Ovary (tissue), 3 donors: ENCODE measurements around the gene OR10D3.

Experiments
- CTCF ChIP-seq, 3 donors: fragments of 450-650 bp in 2 of 3; fragments of 200-600 bp in 1 of 3; IDR thresholded peaks; one replicate each; pipeline versions ENCODE4 v1.5.1 to v1.8.0; 2016 to 2022; ENCODE audit warnings: antibody characterized with exemption in 3 of 3, mild to moderate bottlenecking in 1 of 3
- EP300 ChIP-seq: sonication (generic); formaldehyde crosslinking; IDR thresholded peaks from one replicate; pipeline ENCODE4 v1.6.1; 2017; ENCODE audit warnings: antibody characterized with exemption
- donor health status: DM: no; HTN: no; CAD: no.

GRCh38 chr11:124167826-124168231 lies 15.3 kb upstream of the OR10D3 start:
- TF ChIP-seq CTCF (IDR thresholded peaks at IDR 0.05) (no peak), EP300 (no peak)
